Astrocyte (in vitro differentiated cells and primary cell): Measurements from ENCODE around the gene TAGLN. TPM values are rescaled to one million over a fixed set of nuclear protein-coding genes. Genes with fewer than 3 reads are reported as not detected.

Source experiments
- DNase-seq: peaks from one replicate; pipeline ENCODE4 v3.0.0-alpha.2; 2010; ENCODE audit warnings: low read depth
- FAIRE-seq: peaks from 2 replicates; lab custom pipeline; 2011; peaks lifted over from hg19 to GRCh38; lab: Jason Lieb, UNC
- H2AFZ ChIP-seq: 2 replicates; pipeline ENCODE4 v1.6.0; 2012; ENCODE audit warnings: low read depth, low read length, inconsistent platforms
- H3K27ac ChIP-seq: 2 replicates; pipeline ENCODE4 v1.5.1; 2011; ENCODE audit warnings: low read depth, low read length, inconsistent platforms
- H3K27me3 ChIP-seq: 2 replicates; pipeline ENCODE4 v1.6.0; 2011; ENCODE audit warnings: low read length, inconsistent platforms; ENCODE audit not compliant: insufficient read depth
- H3K36me3 ChIP-seq: 2 replicates; pipeline ENCODE4 v1.5.1; 2011; ENCODE audit warnings: low read length, inconsistent platforms; ENCODE audit not compliant: insufficient read depth
- H3K4me1 ChIP-seq: 2 replicates; pipeline ENCODE4 v1.5.1; 2011; ENCODE audit warnings: low read length, inconsistent platforms; ENCODE audit not compliant: insufficient read depth
- H3K4me2 ChIP-seq: 2 replicates; pipeline ENCODE4 v1.6.0; 2012; ENCODE audit warnings: low read length, inconsistent platforms
- H3K4me3 ChIP-seq: 2 replicates; pipeline ENCODE4 v1.5.1; 2011; ENCODE audit warnings: low read depth, mild to moderate bottlenecking, low read length, inconsistent platforms; ENCODE audit not compliant: insufficient read depth
- H3K79me2 ChIP-seq: 2 replicates; pipeline ENCODE4 v1.6.0; 2012; ENCODE audit warnings: mild to moderate bottlenecking, low read length, inconsistent platforms; ENCODE audit not compliant: insufficient read depth
- H3K9ac ChIP-seq: 2 replicates; pipeline ENCODE4 v1.6.0; 2012; ENCODE audit warnings: mild to moderate bottlenecking, low read length, inconsistent platforms
- H3K9me3 ChIP-seq: 2 replicates; pipeline ENCODE4 v1.5.1; 2012; ENCODE audit warnings: low read depth, mild to moderate bottlenecking, low read length, inconsistent platforms; ENCODE audit not compliant: insufficient read depth
- H4K20me1 ChIP-seq: 2 replicates; pipeline ENCODE4 v1.6.0; 2012; ENCODE audit warnings: low read length, inconsistent platforms; ENCODE audit not compliant: insufficient read depth
- H3K27ac Mint-ChIP-seq: one replicate; pipeline ENCODE4 v1.8.0; 2021; ENCODE audit warnings: mild to moderate bottlenecking, mixed read lengths; ENCODE audit not compliant: unreplicated experiment
- H3K27me3 Mint-ChIP-seq: one replicate; pipeline ENCODE4 v1.8.0; 2021; ENCODE audit warnings: low read depth, mixed read lengths; ENCODE audit not compliant: unreplicated experiment
- H3K36me3 Mint-ChIP-seq: one replicate; pipeline ENCODE4 v1.8.0; 2021; ENCODE audit warnings: low read depth, mixed read lengths; ENCODE audit not compliant: unreplicated experiment
- H3K4me1 Mint-ChIP-seq: one replicate; pipeline ENCODE4 v1.8.0; 2021; ENCODE audit warnings: low read depth, mixed read lengths; ENCODE audit not compliant: unreplicated experiment
- H3K4me3 Mint-ChIP-seq: one replicate; pipeline ENCODE4 v1.8.0; 2021; ENCODE audit warnings: mild to moderate bottlenecking, moderate library complexity, mixed read lengths; ENCODE audit not compliant: unreplicated experiment
- H3K9me3 Mint-ChIP-seq: one replicate; pipeline ENCODE4 v1.8.0; 2021; ENCODE audit warnings: mild to moderate bottlenecking, mixed read lengths; ENCODE audit not compliant: unreplicated experiment
- CTCF ChIP-seq: IDR thresholded peaks from 2 replicates; pipeline ENCODE4 v1.5.1; 2011; ENCODE audit warnings: low read depth, mild to moderate bottlenecking, inconsistent platforms, low read length, moderate library complexity; ENCODE audit not compliant: insufficient read depth
- EZH2 ChIP-seq: IDR thresholded peaks from 2 replicates; pipeline ENCODE4 v1.6.1; 2012; ENCODE audit warnings: mild to moderate bottlenecking, low read length, inconsistent platforms; ENCODE audit not compliant: insufficient read depth
- total RNA-seq: library from RNA; stranded (reverse); gene quantifications from 2 replicates; pipeline ENCODE4 v1.2.1, GENCODE V29; 2021

Gene TAGLN
- total RNA-seq, 1 donor from 2014 or later: 4,004 TPM

- no peak overlapping the region for H2AFZ ChIP-seq
- no peak for DNase-seq
These were observed 1.4 kb upstream of the TAGLN start for GRCh38 chr11:117197516-117198456.

GRCh38 chr11:117198613-117199012 is 557 bp upstream of the TAGLN start:
- peak overlapping the region; percentile 99 for H3K27ac Mint-ChIP-seq
- H3K79me2 ChIP-seq: peaks cover 61% of the 10 kb centered on the region
- peaks cover 36% of the 10 kb centered on the region for H3K4me1 ChIP-seq
- DNase-seq (no peak), FAIRE-seq (no peak)
- H3K27me3 ChIP-seq: no peaks in the 10 kb centered on the region
- H3K27me3 Mint-ChIP-seq: no peaks in the 10 kb centered on the region
- TF ChIP-seq EZH2 (no peak), CTCF (no peak)
- peak overlapping the region; percentile 83 for H3K4me3 ChIP-seq
- peak overlapping the region; percentile 97 for H3K4me3 Mint-ChIP-seq
- peak overlapping the region; percentile 91 for H3K9ac ChIP-seq
- H3K9me3 Mint-ChIP-seq: no peaks in the 10 kb centered on the region
- peaks cover 34% of the 10 kb centered on the region for H3K36me3 Mint-ChIP-seq
- peaks cover 42% of the 10 kb centered on the region for H3K4me1 Mint-ChIP-seq
- H3K9me3 ChIP-seq: no peaks in the 10 kb centered on the region
- H2AFZ ChIP-seq: no peak overlapping the region
- H3K4me2 ChIP-seq: peak overlapping the region; percentile 98
- peaks cover 11% of the 10 kb centered on the region for H3K36me3 ChIP-seq
- peak overlapping the region; percentile 81 for H3K27ac ChIP-seq
- peaks cover 43% of the 10 kb centered on the region for H4K20me1 ChIP-seq

More at GRCh38 chr11:117197516-117198456, 1.4 kb upstream of the TAGLN start:
- Histone ChIP-seq H3K4me3 (peak overlapping the region; percentile 83), H3K4me1 (peaks cover 28% of the 10 kb centered on the region), H3K36me3 (peaks cover 5% of the 10 kb centered on the region), H3K27me3 (no peaks in the 10 kb centered on the region), H3K4me2 (peak overlapping the region; percentile 98), H3K79me2 (peaks cover 53% of the 10 kb centered on the region), H3K9ac (peak overlapping the region; percentile 91), H3K9me3 (no peaks in the 10 kb centered on the region), H3K27ac (peak overlapping the region; percentile 81), H4K20me1 (peaks cover 35% of the 10 kb centered on the region)
- H3K9me3 Mint-ChIP-seq: no peaks in the 10 kb centered on the region
- H3K4me3 Mint-ChIP-seq: peak overlapping the region; percentile 97
- no peak for FAIRE-seq
- H3K36me3 Mint-ChIP-seq: peaks cover 32% of the 10 kb centered on the region
- H3K27ac Mint-ChIP-seq: peak overlapping the region; percentile 99
- no peaks in the 10 kb centered on the region for H3K27me3 Mint-ChIP-seq
- H3K4me1 Mint-ChIP-seq: peaks cover 35% of the 10 kb centered on the region
- TF ChIP-seq EZH2 (no peak), CTCF (peak; percentile 40)
